CD4-positive, alpha-beta T cell treated with Interleukin-15 for 1 hour (primary cell): ENCODE data around the gene ADGRF3.
A peak's percentile ranks its signal among the peaks of the same experiment; 100 is the strongest.
"Not testable (repeated sequence)": the region's sequence is repeated elsewhere in the genome, so short reads cannot be mapped to it uniquely, and the experiment has no call there.

ENCODE experiments used
- DNase-seq: peaks from one replicate; pipeline ENCODE4 v3.0.0-alpha.2; 2020

ADGRF3 gene, protein sequence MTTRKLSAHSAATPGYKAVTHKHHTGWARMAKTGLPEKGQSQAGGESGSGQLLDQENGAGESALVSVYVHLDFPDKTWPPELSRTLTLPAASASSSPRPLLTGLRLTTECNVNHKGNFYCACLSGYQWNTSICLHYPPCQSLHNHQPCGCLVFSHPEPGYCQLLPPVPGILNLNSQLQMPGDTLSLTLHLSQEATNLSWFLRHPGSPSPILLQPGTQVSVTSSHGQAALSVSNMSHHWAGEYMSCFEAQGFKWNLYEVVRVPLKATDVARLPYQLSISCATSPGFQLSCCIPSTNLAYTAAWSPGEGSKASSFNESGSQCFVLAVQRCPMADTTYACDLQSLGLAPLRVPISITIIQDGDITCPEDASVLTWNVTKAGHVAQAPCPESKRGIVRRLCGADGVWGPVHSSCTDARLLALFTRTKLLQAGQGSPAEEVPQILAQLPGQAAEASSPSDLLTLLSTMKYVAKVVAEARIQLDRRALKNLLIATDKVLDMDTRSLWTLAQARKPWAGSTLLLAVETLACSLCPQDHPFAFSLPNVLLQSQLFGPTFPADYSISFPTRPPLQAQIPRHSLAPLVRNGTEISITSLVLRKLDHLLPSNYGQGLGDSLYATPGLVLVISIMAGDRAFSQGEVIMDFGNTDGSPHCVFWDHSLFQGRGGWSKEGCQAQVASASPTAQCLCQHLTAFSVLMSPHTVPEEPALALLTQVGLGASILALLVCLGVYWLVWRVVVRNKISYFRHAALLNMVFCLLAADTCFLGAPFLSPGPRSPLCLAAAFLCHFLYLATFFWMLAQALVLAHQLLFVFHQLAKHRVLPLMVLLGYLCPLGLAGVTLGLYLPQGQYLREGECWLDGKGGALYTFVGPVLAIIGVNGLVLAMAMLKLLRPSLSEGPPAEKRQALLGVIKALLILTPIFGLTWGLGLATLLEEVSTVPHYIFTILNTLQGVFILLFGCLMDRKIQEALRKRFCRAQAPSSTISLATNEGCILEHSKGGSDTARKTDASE

DNA sequence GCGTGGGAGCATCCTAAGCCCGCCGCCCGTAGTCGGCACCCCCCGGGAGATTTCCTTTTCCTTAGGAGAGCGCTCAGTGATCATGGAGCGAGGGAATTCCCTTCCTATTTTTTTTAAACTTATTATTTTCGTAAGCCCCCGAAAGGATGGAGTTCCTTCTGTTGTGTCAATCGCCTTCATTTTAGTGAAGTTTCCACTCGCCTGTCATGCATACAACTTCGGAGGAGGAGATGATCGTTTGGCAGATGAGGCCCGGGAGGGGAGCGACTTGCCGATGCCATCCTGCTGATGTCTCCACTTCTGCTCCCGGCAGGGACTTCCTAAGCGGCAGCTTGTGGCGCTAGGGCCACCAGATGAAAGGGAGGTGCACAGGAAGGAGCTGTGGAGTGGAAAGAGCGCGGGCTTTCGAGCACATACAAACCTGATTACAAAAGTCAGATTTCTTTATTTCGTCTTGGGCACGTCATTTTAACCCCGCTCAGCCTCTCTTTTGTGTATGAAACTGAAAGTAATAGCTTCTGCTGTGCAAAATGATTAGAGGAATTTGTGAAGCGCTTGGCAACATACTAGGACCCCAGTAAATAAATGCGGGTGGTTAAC is at the start of gene ADGRF3:
TSS of gene ADGRF3 (minus strand) at position 336 of the 600 bp plus-strand sequence. CDS start 555 bp downstream, outside the sequence.
- peak; percentile 62 for DNase-seq

DNA sequence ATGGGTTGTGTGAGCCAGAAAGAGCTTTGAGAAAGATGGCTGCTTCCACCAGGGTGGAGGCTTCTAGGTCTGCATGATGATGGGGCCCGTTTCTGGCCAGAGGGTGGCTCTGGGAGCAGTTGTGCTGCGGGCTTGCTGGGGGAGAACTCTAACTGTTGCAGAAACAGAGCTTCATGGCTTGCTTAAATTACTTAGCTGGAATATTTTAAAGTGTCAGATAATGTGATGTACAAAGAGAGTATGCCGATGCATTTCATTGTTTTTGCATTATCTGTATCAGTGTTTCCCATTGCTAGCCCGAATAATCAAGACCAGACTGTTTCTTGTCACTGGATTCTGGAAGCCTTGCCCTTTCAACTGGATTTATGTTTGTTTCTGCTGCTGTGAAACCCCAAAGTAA is 48.8 kb upstream of the ADGRF3 start:
- no peak for DNase-seq

DNA sequence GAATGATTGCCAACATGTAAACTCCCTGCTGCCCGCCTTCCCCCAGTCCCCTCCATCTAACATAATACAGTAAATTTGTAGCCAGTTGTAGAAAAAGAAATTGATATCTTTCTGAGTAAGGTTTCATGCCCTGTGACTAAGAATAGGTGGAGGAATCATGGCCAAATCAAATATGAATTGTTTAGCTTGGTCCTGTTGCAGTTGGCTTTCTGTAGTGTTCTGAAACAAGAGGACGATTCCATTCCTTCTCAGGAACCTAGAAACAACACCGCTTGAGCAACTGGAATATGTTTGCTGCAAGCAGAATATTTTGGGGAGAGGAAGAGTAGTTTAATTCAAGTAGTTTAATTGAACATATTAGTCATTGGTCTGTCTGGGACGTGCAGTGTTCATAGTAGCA is 48.1 kb upstream of the ADGRF3 start:
- no peak for DNase-seq

DNA sequence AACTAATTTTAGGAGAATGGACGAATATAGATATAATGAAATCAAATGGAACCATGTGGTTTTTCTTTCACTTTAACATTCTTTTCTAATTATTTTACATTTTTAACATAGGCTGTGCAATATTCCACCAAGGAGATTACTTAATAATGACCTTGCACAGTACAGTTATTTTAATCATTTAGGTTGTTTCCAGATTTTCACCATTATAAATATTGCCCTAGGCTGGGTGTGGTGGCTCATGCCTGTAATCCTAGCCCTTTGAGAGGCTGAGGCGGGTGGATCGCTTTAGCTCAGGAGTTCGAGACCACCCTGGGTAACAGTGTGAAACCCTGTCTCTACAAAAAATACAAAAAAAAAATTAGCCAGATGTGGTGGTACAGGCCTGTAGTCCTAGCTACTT is 40.6 kb upstream of the ADGRF3 start:
- DNase-seq = no peak

DNA sequence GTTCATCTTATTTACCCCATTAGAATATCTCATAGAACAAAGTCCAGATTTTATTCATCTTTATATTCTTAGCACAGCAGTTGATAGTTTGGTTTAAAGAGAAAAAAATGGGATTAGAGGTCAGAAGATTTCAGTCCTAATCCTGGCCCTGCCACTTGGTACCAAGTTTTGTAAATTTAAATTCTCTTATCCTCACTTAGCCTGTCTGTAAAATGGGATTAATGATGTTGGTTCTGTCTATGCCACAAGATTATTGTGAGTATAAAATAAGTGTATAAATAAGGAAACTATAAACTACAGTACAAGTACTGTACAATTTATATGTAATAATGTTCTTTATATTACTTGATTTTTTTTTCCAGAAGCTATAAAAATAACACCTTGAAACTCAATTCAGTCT is 38.0 kb upstream of the ADGRF3 start:
- DNase-seq = no peak

DNA sequence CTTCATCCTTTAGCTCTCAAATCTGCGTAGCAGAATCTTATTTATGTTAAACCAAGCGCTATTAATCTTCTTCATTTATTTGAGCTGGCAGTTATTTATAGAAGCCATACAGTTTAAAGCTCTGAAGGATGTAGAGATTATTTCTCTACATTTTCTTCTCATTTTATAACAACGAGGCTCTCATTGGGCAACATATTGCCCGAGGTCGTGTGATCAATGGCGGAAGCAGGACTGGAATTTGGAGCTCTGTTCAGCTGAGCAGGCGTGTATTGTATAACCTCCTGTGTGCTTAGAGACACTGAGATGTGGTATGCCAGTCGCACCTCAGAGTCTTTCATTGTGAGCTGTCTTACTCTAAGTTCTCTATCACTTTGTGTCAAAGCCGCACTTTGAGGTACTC is 37.6 kb upstream of the ADGRF3 start:
- no peak for DNase-seq

DNA sequence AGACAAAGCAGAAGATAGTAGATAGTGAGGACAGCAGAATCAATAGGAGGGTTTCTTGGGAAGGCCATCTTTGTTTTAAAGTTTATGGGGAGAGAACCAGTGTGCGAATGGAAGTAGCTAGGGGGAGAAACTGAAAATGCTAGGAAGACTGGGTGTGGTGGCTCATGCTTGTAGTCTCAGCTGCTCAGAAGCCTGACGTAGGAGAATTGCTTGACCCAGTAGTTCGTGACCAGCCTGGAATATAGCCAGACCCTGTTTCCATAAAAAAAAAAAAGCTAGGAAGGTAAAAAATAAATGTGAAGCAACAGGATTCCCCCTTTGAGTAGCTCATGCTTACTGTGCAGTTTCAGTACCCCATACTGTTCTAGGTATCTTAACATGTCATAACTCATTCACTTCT is 36.0 kb upstream of the ADGRF3 start:
- DNase-seq = no peak

DNA sequence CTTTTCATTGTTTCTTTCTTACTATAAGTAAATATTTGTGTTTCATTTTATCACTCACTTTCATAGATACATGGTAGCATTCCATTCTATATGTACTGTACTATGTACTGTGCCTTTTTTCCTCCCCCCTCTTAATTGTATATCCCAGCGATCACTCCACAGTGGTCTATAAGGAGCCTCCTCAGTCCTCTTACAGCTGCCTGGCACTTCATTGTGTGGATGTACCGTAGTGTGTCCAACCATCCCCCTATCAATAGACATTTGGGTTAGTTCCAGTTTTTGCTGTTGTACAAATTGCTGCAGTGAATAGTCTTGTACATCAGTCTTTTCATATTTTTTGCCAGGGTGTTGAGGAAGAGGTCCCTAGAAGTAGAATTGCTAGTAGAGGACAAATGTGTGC is 33.7 kb upstream of the ADGRF3 start:
- DNase-seq = no peak

DNA sequence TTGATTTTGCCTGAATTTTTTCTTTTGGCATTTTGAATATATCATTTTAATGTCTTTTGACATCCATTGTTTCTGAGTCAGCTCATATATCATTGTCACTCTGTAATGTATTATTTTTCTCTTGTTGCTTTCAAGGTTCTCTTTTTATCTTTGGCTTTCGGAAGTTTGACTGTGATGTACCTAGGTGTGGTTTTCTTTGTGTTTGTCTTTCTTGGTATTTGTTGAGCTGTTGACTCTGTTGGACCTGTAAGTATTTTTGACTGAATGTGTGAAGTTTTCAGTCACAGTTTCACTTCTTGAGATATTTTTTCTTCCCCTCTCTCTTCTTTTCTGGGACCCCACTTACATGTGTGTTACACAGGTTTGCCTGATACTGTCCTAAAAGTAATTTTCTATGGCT is 30.2 kb upstream of the ADGRF3 start:
- DNase-seq = no peak

DNA sequence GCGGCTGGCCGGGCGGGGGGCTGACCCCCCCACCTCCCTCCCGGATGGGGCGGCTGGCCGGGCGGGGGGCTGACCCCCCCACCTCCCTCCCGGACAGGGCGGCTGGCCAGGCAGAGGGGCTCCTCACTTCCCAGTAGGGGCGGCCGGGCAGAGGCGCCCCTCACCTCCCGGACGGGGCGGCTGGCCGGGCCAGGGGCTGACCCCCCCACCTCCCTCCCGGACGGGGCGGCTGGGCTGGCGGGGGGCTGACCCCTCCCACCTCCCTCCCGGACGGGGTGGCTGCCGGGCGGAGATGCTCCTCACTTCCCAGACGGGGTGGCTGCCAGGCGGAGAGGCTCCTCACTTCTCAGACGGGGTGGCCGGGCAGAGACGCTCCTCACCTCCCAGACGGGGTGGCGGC is 24.3 kb upstream of the ADGRF3 start:
- not testable (repeated sequence) for DNase-seq

DNA sequence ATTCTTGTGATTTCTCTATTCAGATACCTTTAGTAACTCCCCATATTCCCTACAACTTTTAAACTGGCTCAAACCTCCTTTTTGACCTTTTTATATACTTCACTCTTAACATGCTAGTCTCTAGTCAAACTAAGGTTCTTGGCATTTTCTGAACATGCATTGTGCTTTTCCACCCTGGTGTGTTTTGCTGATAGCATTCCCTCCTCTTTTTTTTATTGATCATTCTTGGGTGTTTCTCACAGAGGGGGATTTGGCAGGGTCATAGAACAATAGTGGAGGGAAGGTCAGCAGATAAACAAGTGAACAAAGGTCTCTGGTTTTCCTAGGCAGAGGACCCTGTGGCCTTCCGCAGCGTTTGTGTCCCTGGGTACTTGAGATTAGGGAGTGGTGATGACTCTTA is 23.1 kb upstream of the ADGRF3 start:
- DNase-seq = not testable (repeated sequence)

DNA sequence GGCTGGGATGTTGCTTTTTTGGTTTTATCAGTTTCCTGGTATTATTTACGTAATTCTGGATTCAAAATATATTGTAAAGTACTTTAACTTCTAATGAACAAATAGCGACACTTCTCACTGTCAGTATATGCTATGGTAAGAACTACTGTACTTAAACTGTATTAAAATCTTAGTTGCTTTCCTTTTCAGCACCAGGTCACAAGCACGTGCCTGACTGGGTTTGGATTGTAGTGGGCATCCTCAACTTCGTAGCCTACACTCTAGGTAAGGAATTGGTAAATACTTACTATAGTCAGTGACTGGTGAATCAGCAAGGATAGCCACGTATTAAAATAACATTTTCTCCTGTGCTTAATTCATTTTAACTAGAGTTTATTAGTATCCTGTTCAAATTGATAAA is 20.4 kb upstream of the ADGRF3 start:
- no peak for DNase-seq

DNA sequence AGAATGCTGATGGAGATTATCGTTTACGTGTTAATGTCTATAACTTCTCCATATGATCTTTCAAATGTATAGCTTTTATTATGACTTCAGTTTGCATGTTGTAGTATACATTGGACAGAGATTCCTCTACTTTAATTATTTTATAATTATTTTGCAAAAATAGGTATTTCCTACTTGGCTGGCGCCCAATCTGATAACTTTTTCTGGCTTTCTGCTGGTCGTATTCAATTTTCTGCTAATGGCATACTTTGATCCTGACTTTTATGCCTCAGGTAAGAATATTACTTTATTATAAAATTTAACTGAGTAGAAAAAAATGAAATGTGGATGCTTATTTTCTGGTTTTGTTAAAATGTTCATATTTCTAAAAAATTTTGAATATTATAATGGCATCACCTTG is 18.1 kb upstream of the ADGRF3 start:
- no peak for DNase-seq

DNA sequence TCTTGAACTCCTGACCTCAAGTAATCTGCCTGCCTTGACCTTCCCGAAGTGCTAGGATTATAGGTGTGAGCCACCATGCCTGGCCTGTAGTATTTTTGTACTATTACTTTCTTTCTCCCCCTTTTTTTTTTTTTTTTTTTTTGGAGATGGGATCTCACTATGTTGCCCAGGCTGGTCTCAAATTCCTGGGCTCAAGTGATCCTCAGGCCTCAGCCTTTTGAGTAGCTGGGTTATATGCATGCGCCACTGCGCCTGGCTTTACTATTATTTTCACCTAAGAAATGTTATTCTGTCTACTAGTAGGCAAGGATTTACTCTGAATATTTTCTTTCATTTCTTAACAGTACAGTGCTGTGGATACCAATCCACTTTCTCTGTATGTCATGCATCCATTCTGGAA is 17.4 kb upstream of the ADGRF3 start:
- no peak for DNase-seq

DNA sequence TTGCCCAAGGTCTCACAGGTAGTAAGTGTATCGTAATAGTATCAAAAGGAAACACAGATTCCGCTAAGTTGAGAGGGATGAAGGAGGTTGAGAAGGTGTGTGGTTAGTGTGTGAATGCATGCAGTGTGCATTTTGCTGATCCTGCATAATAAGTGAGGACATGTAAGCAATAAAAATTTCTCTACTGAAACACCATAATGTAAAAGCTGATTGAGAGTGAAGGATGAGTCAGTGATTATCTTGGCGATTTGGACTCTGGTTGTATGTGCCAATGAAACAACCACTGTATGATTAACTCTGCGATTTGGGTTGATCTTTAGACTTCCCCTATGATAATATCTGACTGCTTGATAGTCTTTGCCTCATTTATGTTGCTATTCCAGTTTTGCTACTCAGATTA is 16.7 kb upstream of the ADGRF3 start:
- DNase-seq = no peak

DNA sequence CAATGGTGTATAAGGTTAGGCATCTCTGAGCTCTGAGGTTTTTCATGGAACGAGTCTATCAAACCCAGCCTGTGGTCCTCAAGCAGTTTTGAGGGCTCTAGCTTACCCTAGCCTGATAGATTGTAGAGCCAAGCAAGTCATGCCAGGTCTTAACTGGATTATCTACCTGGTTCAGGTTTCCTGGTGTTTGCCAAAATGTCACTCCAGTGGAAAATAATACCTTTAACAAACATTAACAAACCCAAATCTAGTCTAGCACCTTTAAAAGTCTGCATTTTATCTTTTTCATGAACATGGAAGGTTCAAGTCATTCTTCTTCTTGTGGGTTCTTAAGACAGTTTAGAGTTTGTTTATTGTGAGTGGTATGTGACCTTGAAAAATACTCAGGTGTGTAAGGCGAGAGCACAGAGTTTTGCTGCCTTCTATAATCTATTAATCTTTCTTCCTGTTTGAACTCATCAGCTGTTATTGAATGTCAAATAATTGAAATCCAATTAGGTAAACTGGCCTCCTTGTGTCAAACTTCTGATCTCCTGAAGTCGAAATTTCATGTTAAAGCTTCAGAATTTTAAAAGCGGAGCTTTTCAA is 13.4 kb upstream of the ADGRF3 start:
- DNase-seq = no peak

DNA sequence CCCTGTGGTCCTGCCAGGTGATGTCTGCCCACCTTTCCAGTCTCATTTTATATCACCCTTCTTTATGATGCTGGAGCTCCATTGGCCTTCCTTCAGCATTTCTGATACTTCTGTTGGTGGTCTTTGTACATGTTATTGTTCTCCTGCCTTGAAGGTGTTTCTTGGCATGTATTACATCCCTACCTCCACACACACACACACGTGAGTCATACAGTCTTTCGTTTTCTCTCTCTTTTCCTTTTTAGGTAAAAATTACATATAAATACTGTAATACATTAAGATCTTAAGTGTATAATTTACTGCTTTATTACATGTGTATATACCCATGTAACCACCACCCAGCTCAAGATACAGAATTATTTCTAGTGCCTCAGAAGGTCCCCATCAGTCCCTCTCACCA is 10.2 kb upstream of the ADGRF3 start:
- DNase-seq = no peak

DNA sequence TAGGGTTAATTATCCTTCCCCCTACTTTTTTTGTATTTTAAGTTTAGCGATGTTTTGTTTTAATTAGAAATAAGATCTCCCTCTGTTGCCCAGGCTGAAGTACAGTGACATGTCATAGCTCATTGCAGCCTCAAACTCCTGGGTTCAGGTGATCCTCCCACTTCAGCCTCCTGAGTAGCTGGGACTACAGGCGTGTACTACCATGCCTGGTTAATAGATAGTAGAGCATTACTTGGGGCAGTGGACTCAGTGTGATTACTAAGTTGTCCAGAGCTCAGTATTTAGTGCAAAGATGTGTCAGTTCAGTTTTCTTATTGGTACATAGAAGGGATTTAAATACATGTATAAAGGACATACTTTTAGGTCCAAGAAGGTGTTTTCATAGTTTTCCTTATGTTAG is 9.5 kb upstream of the ADGRF3 start:
- no peak for DNase-seq

DNA sequence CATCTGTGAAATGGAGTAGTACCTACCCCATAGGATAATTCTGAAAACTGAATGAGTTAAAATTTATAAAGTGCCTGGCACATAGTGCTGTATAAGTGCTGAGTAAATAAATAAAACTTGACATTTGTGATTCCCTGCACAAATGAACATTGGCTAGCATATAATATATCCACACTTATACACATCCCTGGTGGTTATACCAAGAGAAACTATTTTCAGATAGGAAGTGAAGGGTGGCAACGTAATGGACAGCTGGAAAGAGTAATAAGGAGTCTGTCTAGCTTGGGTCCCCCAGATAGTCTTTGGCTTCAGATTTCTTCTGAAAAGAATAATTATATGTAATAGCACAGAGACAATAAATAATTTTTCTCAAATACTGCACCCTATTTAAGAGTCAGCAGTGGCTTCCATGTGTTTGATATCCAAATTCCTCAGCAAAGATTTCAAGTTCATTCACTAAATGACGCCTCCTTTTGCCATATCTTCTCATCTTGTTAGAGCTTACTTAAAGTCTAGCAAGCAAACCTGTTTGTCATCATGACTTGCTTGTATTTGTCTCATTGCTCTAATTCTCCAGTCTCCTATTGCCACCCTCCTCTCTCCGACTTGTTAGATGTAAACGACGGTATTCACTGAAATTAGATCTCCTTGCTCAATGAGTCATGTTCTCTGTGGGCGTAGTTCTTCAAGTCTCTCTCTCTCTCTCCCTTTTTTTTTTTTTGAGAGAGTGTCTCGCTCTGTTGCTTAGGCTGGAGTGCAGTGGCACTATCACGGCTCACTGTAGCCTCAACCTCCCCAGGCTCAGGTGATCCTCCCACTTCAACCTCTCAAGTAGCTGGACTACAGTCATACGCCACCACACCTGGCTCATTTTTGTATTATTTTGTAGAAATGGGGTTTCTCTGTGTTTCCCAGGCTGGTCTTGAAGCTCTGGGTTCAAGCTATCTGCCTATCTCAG is 8.7 kb upstream of the ADGRF3 start:
- no peak for DNase-seq

DNA sequence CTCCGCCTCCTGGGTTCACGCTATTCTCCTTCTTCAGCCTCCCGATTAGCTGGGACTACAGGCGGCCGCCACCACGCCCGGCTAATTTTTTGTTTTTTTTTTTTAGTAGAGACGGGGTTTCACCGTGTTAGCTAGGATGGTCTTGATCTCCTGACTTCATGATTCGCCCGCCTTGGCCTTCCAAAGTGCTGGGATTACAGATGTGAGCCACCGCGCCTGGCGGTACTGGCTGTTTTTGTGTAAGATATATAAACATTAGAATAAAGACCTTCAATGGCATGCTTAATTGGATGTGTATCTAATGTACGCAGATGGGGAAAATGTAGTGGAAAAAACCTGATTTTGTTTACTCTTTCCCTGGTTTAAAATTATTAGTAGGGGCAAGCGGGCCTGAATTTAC is 7.9 kb upstream of the ADGRF3 start:
- DNase-seq = not testable (repeated sequence)

DNA sequence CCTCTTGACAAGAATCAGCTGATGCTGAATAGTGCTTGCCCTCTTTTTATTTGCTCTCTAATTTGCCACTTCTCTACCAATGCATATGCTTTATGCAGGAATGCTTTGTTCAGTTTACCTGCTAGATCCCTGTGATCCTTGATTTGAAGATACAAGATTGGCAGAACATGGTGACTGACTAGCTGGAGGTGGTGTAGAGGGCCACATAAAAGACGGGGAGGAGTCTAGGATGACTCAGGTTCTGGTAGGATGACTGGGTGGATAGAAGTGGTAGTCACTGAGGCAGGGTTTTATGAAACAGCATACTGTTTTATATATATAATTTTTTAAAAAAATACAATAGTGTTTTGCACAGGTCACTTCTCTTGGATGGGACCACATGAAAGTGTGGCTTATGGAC is 6.3 kb upstream of the ADGRF3 start:
- no peak for DNase-seq
